Measurements from ENCODE around the gene PNLIP.

The PNLIP gene

GRCh38 chr10:116597543-116597942, 51.8 kb downstream of the PNLIP start:
- in situ Hi-C loops (cut with MboI; ENCODE audit: low pct_unique_long_range_greater_than_20kb, low sequenced_read_pairs, unreplicated experiment), result no loop called here
- DNase-seq (ENCODE audit: low spot score), result no peak
- no peak for TF ChIP-seq CTCF (IDR thresholded peaks at IDR 0.05; ENCODE audit: extremely low read depth, insufficient read depth, missing control alignments)

DNA sequence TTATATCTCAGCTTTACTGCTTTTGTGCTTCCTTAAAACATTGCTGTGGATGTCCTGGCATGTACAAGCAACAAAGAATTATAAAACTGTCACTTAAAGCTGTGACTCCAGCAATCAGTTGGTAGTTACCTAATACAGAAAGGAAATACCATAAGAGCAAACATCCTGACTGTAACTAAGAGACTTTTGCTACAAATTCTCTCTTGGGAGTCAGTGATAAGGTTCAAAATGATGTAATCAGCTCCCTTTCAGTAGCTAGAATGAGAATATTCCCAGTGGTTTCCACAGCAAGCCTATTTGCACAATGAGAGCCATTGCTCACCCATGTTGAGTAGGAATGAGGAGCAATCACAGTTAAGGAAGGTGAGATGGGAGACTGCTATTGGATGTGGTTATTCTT, 52.6 kb downstream of the PNLIP start:
- in situ Hi-C loops (cut with MboI; ENCODE audit: low pct_unique_long_range_greater_than_20kb, low sequenced_read_pairs, unreplicated experiment), result no loop called here
- no peak for DNase-seq (ENCODE audit: low spot score)
- TF ChIP-seq CTCF (IDR thresholded peaks at IDR 0.05; ENCODE audit: extremely low read depth, insufficient read depth, missing control alignments), result no peak

DNA sequence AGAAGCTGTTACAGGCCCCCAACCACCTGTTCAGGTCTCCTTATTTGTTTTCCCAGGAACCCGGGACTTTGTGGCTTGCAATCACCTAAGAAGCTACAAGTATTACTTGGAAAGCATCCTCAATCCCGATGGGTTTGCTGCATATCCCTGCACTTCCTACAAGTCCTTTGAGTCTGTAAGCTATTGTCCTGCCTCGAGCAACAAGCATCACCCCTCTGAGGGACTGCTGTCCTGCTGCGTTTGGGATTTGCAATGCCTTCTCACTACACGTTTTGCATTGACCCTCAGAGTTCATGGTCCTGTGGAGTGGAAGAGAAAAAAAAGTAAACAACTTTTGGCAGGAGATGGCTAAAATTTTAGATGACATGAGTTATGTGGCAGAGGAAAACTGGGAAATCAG, 54.3 kb downstream of the PNLIP start:
- in situ Hi-C loops (cut with MboI; ENCODE audit: low pct_unique_long_range_greater_than_20kb, low sequenced_read_pairs, unreplicated experiment), result no loop called here
- TF ChIP-seq CTCF (IDR thresholded peaks at IDR 0.05; ENCODE audit: extremely low read depth, insufficient read depth, missing control alignments), result no peak
- DNase-seq (ENCODE audit: low spot score), result no peak

- TF ChIP-seq CTCF (IDR thresholded peaks at IDR 0.05; ENCODE audit: extremely low read depth, insufficient read depth, missing control alignments), result no peak
- in situ Hi-C loops (cut with MboI; ENCODE audit: low pct_unique_long_range_greater_than_20kb, low sequenced_read_pairs, unreplicated experiment), result no loop called here
- no peak for DNase-seq (ENCODE audit: low spot score)
Observed at GRCh38 chr10:116602648-116603400, 57.1 kb downstream of the PNLIP start.

GRCh38 chr10:116606061-116606483, 60.3 kb downstream of the PNLIP start:
- TF ChIP-seq CTCF (IDR thresholded peaks at IDR 0.05; ENCODE audit: extremely low read depth, insufficient read depth, missing control alignments), result no peak

DNA sequence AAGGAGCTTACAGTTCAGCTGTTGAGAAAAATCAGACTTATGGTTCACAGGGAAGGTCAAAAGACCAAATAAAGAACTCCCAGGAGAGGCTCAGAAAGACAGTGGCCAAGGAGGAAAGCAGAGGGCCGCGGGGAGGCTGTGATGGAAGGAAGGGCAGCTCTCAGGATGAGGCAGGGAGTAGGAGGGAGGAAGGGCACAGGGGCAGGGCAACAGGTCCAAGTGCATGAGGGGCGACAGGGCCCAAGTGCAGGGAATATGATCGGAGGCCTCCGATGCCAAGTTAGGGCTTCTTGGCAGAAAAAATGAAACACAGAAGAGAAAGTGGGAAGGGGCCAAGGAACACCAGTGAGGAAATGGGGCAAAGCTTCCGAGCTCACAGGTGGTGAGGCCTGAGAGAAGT, 61.6 kb downstream of the PNLIP start:
- no peak for DNase-seq (ENCODE audit: low spot score)
- no peak for TF ChIP-seq CTCF (IDR thresholded peaks at IDR 0.05; ENCODE audit: extremely low read depth, insufficient read depth, missing control alignments)
- in situ Hi-C loops (cut with MboI; ENCODE audit: low pct_unique_long_range_greater_than_20kb, low sequenced_read_pairs, unreplicated experiment), result no loop called here

More at GRCh38 chr10:116606061-116606483, 60.3 kb downstream of the PNLIP start:
- in situ Hi-C loops (cut with MboI; ENCODE audit: low pct_unique_long_range_greater_than_20kb, low sequenced_read_pairs, unreplicated experiment), result no loop called here
- DNase-seq (ENCODE audit: low spot score), result no peak

All from GM13977 (cell line).